Ovary (tissue), 3 donors: ENCODE results near the gene CLEC2B.

ENCODE experiments used
- EP300 ChIP-seq: sonication (generic); formaldehyde crosslinking; IDR thresholded peaks from one replicate; pipeline ENCODE4 v1.6.1; 2017; ENCODE audit warnings: antibody characterized with exemption
- POLR2A ChIP-seq: fragments of 450-650 bp; IDR thresholded peaks from one replicate; pipeline ENCODE4 v1.6.1; 2017; ENCODE audit warnings: antibody characterized with exemption, mild to moderate bottlenecking, moderate library complexity
- TF ChIP-seq, protein P1 (sequence below), 3 donors: fragments of 450-650 bp in 2 of 3; fragments of 200-600 bp in 1 of 3; IDR thresholded peaks; one replicate each; pipeline versions ENCODE4 v1.5.1 to v1.8.0; 2016 to 2022; ENCODE audit warnings: antibody characterized with exemption in 3 of 3, mild to moderate bottlenecking in 1 of 3
- donor health status: DM: no; HTN: no; CAD: no.

- TF ChIP-seq, protein P1, sequence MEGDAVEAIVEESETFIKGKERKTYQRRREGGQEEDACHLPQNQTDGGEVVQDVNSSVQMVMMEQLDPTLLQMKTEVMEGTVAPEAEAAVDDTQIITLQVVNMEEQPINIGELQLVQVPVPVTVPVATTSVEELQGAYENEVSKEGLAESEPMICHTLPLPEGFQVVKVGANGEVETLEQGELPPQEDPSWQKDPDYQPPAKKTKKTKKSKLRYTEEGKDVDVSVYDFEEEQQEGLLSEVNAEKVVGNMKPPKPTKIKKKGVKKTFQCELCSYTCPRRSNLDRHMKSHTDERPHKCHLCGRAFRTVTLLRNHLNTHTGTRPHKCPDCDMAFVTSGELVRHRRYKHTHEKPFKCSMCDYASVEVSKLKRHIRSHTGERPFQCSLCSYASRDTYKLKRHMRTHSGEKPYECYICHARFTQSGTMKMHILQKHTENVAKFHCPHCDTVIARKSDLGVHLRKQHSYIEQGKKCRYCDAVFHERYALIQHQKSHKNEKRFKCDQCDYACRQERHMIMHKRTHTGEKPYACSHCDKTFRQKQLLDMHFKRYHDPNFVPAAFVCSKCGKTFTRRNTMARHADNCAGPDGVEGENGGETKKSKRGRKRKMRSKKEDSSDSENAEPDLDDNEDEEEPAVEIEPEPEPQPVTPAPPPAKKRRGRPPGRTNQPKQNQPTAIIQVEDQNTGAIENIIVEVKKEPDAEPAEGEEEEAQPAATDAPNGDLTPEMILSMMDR (IDR thresholded peaks at IDR 0.05): no peak
- TF ChIP-seq EP300 (no peak), POLR2A (no peak)
These were observed 63.3 kb downstream of the CLEC2B start for GRCh38 chr12:9805883-9806282.
